ENCODE measurements around the gene MB. TPM values are rescaled to one million over a fixed set of nuclear protein-coding genes. Genes with fewer than 3 reads are reported as not detected.

The MB gene
- total RNA-seq, 1 donor = not detected

DNA sequence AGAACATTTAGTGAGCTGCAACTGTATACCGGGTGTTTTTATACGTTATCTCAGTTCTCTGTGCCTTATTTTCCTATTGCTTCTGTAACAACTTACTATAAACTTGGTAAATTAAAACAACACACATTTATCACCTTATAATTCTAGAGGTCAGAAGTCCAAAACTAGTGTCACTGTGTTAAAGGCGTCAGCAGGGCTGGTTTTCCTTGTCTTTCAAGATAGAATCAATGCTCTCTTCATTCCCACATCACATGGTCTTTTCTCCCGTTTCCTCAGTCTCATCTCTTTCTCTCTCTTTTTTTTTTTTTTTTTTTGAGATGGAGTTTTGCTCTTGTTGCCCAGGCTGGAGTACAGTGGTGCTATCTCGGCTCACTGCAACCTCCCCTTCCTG, 36.1 kb downstream of the MB start:
- H3K4me3 ChIP-seq (ENCODE audit: low read depth, low read length) = no peak overlapping the region
- TF ChIP-seq, protein P1, sequence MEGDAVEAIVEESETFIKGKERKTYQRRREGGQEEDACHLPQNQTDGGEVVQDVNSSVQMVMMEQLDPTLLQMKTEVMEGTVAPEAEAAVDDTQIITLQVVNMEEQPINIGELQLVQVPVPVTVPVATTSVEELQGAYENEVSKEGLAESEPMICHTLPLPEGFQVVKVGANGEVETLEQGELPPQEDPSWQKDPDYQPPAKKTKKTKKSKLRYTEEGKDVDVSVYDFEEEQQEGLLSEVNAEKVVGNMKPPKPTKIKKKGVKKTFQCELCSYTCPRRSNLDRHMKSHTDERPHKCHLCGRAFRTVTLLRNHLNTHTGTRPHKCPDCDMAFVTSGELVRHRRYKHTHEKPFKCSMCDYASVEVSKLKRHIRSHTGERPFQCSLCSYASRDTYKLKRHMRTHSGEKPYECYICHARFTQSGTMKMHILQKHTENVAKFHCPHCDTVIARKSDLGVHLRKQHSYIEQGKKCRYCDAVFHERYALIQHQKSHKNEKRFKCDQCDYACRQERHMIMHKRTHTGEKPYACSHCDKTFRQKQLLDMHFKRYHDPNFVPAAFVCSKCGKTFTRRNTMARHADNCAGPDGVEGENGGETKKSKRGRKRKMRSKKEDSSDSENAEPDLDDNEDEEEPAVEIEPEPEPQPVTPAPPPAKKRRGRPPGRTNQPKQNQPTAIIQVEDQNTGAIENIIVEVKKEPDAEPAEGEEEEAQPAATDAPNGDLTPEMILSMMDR (IDR thresholded peaks at IDR 0.05; ENCODE audit: insufficient read depth, low read length) = no peak

DNA sequence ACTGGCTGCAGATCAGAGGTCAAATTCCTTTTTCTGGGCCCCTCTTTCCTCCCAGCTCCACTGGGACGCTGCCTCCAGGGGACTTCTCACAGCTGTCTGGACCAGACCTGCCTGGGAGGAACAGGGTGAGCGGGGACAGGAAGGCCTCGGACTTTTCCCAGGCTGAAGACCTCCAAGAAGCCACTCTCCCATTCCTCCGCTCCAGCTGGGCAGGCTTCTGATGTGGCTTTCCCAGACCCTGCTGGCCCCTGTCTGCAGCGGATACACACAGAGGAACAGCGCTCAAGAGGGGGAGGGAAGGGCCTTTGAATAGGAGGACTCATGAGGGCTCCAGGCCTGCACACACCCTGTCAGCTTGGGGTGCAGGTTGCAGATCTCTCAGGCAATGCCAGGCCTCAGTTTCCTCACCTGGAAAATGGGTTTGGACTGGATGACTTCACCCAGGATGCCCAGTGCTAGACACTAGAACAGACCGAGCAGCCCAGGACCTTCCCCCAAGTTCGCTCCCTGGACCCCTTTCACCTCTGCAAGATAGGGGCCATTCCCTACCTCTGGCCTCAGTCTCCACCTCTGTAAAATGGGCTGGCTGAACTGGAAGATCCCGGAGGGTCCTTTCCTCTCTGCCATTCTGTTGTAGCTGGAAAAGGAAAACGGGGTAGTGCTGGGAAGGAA, 36.6 kb downstream of the MB start:
- TF ChIP-seq, protein P1 (IDR thresholded peaks at IDR 0.05; ENCODE audit: insufficient read depth, low read length) = no peak
- no peak overlapping the region for H3K4me3 ChIP-seq (ENCODE audit: low read depth, low read length)
- DNase-seq (ENCODE audit: low read depth) = no peak

More for the DNA sequence above, 36.1 kb downstream of the MB start:
- no peak for DNase-seq (ENCODE audit: low read depth)

GRCh38 chr22:35578836-35579575, 38.1 kb downstream of the MB start:
- no peak overlapping the region for H3K4me3 ChIP-seq (ENCODE audit: low read depth, low read length)
- TF ChIP-seq, protein P1 (IDR thresholded peaks at IDR 0.05; ENCODE audit: insufficient read depth, low read length) = no peak
- no peak for DNase-seq (ENCODE audit: low read depth)

DNA sequence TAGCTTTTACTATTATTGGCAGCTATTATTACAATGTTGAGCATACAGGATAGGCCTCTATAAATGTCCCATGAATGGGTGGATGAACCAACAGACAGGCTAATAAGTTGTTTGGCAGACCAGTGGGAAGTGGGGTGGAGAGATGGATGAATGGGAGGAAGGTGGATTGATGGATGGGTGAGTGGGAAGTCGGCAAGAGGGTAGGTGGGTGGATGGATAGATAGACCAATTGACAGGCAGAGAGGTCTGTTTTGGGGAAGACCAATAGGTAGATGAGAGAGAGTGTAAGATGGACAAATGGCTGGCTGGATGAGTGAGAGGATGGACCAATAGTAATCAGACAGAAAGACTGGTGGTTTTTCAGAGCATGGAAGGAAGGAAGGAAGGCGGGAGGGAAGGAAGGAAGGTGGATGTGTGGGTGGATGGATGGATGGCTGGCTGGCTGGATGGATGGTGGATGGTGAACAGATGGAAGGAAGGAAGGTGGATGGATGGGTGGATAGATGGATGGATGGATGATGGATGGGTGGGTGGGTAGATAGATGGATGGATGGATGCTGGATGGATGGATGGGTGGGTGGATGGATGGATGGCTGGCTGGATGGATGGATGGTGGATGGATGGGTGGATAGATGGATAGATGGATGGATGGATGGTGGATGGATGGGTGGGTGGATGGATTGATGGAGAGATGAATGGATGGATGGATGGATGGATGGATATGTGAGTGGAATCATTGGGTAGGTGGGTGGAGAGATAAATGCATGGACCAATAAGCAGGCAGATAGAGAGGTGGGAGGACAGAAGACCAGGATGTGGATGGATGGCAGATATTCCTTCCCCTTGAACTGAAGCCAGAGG, 39.1 kb downstream of the MB start:
- no peak for DNase-seq (ENCODE audit: low read depth)
- TF ChIP-seq, protein P1 (IDR thresholded peaks at IDR 0.05; ENCODE audit: insufficient read depth, low read length) = no peak
- H3K4me3 ChIP-seq (ENCODE audit: low read depth, low read length) = no peak overlapping the region

DNA sequence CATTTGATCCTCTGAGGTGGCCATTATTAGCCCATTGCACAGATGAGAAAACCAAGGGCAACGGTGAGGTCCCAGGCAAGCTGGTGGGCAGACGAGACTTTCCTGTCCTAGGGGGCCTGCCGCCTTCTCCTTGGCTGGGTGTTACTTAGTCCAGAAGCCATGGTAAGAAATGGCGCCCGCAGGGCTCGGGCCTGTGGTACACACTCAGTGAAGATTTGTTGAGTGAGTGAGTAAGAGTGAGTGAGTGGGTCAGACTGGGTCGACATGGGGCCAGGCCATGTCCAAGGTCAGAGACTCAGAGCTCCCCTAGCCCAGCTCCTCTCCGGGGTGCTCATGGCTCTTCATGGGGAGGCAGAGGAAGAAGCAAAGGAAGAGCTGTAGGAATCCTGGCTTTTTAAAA, 40.5 kb downstream of the MB start:
- no peak for DNase-seq (ENCODE audit: low read depth)
- H3K4me3 ChIP-seq (ENCODE audit: low read depth, low read length) = no peak overlapping the region
- TF ChIP-seq, protein P1 (IDR thresholded peaks at IDR 0.05; ENCODE audit: insufficient read depth, low read length) = no peak

GRCh38 chr22:35575116-35575748, 41.9 kb downstream of the MB start:
- H3K4me3 ChIP-seq (ENCODE audit: low read depth, low read length) = no peak overlapping the region
- TF ChIP-seq, protein P1 (IDR thresholded peaks at IDR 0.05; ENCODE audit: insufficient read depth, low read length) = no peak
- DNase-seq (ENCODE audit: low read depth) = no peak
